ENCODE measurements around the gene SLC26A9.

Gene SLC26A9

DNA sequence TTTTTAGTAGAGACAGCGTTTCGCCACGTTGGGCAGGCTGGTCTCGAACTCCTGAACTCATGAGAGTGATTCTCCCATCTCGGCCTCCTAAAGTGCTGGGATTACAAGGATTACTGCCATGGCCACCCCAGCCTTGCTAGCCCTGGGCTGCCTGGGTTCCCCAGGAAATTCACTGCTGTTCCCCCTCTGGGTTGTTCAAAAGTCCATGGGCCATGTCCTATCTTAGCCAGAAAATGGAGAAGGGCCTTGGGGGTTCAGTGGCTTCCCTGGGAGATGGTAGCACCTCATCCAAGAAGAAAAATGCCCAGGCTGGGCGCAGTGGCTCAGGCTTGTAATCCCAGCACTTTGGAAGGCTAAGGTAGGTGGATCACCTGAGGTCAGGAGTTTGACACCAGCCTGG is 20.9 kb downstream of the SLC26A9 start:
- Histone ChIP-seq H3K27ac (peak overlapping the region; percentile 91), H3K4me1 (peaks cover 51% of the 10 kb centered on the region), H3K9me3 (no peaks in the 10 kb centered on the region), H3K4me3 (no peak overlapping the region), H3K36me3 (no peaks in the 10 kb centered on the region), H3K27me3 (no peaks in the 10 kb centered on the region), H4K20me1 (no peaks in the 10 kb centered on the region), H3K4me2 (peak overlapping the region; percentile 86; the same call in 1 of the 2 replicates), H3K9ac (no peak overlapping the region)
- TF ChIP-seq Cebpa-rat (IDR thresholded peaks at IDR 0.05): no peak

DNA sequence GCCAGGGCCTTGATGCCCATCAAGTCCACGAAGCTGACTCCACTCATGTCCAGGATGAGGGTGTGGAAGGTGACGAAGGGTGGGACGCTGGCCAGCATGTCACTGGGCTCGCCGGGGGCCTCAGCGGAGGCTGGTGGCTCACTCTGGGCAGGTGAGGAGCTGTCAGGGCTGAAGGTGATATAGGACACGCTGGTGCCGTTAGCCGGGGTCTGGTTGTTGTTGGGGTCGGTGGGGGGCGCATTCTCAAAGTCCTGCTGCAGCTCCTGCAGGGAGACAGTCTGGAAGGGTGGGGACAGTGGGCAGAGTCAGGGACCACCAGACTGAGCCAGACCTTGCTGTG is 21.7 kb downstream of the SLC26A9 start:
- H3K27ac ChIP-seq: peak overlapping the region; percentile 91
- no peak overlapping the region for H3K4me3 ChIP-seq
- peak overlapping the region; percentile 86 for H3K4me2 ChIP-seq
- no peaks in the 10 kb centered on the region for H4K20me1 ChIP-seq
- H3K27me3 ChIP-seq: no peaks in the 10 kb centered on the region
- peaks cover 59% of the 10 kb centered on the region for H3K4me1 ChIP-seq
- TF ChIP-seq Cebpa-rat (IDR thresholded peaks at IDR 0.05): no peak
- H3K9me3 ChIP-seq: no peaks in the 10 kb centered on the region
- no peaks in the 10 kb centered on the region for H3K36me3 ChIP-seq
- H3K9ac ChIP-seq: no peak overlapping the region

DNA sequence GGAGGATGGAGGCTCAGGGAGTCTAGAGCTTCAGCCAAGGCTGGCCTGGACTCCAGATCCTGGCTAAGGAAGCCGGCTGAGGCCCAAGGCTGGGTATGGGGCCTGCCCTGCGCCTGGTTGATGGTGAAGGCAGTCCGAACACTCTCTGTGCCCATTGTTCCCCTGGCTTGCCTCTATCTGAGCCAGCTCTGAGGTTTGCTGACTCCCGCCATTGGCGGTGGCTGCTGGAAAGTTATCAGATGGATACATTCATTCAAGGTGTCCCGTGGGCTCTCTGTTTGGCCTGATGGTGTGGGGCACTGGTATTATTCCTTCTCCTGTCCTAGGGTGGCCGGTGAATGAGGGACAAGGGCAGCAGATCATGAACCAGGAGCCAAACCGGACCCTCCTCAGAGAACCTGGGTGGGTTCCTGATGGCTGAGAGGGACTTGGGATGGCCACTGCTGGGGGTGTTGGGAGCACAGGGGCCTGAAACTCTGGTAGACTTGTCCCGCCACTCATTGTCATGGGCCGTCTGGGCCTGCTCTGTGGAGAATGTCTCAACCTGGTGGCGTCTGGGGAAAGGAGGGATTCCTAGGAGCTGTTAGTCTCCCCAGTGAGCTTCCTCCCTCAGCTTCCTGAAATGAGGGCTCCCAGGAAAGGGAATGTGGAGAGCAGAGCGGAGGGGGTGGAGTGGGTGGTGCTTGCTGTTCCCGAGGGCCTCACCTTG is 22.2 kb downstream of the SLC26A9 start:
- Histone ChIP-seq H3K4me3 (0 out of 2 replicates have a peak overlapping the region, but pooled peaks have one; percentile 57), H3K9ac (peak overlapping the region; percentile 78; the same call in 1 of the 2 replicates), H3K36me3 (no peaks in the 10 kb centered on the region), H3K27ac (peak overlapping the region; percentile 91), H4K20me1 (no peaks in the 10 kb centered on the region), H3K9me3 (no peaks in the 10 kb centered on the region), H3K4me2 (peak overlapping the region; percentile 86), H3K4me1 (peaks cover 63% of the 10 kb centered on the region), H3K27me3 (no peaks in the 10 kb centered on the region)
- no peak for TF ChIP-seq Cebpa-rat (IDR thresholded peaks at IDR 0.05)

DNA sequence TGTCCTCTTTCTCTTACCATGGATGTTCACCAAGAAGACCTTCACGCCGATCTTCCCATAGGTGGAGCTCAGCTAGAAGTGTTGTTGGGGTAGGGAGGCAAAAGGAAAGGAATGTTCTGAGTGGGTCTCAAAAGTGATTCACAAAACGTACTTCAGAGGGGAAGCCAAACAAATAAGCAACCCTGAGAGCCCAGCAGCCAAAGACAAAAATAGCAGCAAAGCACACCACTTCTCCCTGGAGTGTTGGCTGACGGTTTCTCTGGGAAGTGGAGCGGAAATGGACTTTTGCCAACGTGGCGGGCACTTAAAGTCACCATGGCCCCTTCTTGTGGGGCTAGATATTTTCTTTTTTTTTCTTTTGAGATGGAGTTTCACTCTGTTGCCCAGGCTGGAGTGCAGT is 23.1 kb downstream of the SLC26A9 start:
- TF ChIP-seq Cebpa-rat (IDR thresholded peaks at IDR 0.05): no peak
- Histone ChIP-seq H3K27me3 (no peaks in the 10 kb centered on the region), H3K9ac (peak overlapping the region; percentile 78)

DNA sequence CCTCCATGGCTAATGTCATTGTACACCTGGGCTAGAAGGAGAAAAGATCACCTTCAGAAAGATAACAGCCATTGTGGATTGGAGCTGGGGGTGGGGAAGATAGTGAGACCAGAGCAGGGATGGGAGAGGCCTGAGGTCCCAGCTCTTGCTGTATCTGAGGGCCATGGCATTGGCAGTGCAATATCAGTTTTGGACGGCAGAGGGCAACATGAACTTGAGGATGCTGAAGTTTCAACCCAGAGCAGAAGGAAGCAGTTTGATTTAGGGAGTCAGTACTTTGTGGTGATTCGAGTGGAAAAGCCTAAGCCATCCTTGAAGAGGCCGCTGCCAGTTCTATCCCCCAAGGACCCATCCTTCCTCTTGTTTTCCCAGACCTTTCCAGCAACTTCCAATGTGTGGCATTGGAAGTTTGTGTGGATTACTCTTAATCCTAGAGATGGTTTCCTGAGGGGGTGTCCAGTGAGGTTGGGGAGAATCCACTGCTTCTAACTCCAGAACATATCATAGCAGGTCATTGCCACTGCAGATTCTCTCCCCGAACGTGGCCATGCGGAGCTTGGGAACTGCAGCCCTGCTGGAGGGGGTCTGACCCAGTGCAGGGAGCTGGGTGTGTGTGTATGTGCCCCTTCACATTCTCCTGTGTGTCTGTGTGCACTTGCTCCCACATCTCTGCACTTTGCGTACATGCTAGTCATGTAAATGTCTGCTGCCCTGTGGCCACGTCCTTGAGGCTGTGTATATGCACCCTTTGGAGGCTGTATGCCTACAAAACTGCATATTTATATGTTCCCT is 24.1 kb downstream of the SLC26A9 start:
- no peak for TF ChIP-seq Cebpa-rat (IDR thresholded peaks at IDR 0.05)

More for the DNA sequence above, 23.1 kb downstream of the SLC26A9 start:
- H4K20me1 ChIP-seq: no peaks in the 10 kb centered on the region
- H3K9me3 ChIP-seq: no peaks in the 10 kb centered on the region
- peak overlapping the region; percentile 91 for H3K27ac ChIP-seq
- H3K4me1 ChIP-seq: peaks cover 70% of the 10 kb centered on the region
- H3K4me3 ChIP-seq: peak overlapping the region; percentile 57
- no peaks in the 10 kb centered on the region for H3K36me3 ChIP-seq
- H3K4me2 ChIP-seq: peak overlapping the region; percentile 86

DNA sequence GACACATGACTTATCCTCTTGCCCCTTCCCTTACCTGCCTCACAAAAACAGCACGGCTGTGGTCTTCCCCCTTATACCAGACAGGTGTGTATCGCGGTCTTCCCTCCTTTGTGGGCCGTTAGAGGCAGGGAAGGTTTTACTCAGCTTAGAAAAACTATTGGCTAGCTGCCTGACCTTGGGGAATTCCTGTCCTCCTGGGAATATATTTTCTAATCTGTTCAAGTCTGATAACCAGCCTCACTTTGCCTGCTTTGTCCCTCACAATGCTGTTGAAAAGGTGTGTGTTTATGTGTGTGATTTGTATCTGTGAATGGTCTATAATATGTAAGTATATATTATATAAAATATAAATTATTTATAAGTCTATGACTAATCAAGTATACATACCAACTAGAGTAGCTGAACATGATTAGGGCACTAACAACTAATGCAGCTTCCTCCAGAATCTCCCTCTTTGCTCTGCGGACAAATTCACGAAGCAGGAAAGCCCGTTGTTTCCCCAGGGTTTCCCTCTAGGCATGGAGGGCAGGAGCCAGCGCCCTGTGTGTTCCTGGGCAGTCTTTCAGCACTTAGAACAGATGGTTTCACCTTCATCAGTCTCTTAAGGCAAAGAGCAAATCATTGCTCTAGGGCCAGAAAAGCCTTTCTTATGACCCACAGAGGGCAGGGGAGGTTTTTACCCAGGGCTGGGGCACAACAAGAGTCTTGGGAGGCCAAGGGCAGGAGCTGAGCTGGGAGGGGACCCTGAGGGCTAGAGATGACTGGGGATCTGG is 25.6 kb downstream of the SLC26A9 start:
- Histone ChIP-seq H3K27me3 (no peaks in the 10 kb centered on the region), H3K4me3 (no peak overlapping the region), H3K36me3 (no peaks in the 10 kb centered on the region), H4K20me1 (no peaks in the 10 kb centered on the region), H3K9ac (peak overlapping the region; percentile 46; the same call in 1 of the 2 replicates), H3K4me2 (peak overlapping the region; percentile 52), H3K27ac (peak overlapping the region; percentile 60), H3K4me1 (peaks cover 83% of the 10 kb centered on the region), H3K9me3 (no peaks in the 10 kb centered on the region)
- TF ChIP-seq Cebpa-rat (IDR thresholded peaks at IDR 0.05): no peak

More for the DNA sequence above, 24.1 kb downstream of the SLC26A9 start:
- peak overlapping the region; percentile 78 for H3K9ac ChIP-seq
- H3K9me3 ChIP-seq: no peaks in the 10 kb centered on the region
- H3K4me3 ChIP-seq: peak overlapping the region; percentile 57; the same call in 1 of the 2 replicates
- H4K20me1 ChIP-seq: no peaks in the 10 kb centered on the region
- H3K4me1 ChIP-seq: peaks cover 80% of the 10 kb centered on the region
- no peaks in the 10 kb centered on the region for H3K36me3 ChIP-seq
- H3K27ac ChIP-seq: peak overlapping the region; percentile 91
- H3K27me3 ChIP-seq: no peaks in the 10 kb centered on the region
- H3K4me2 ChIP-seq: peak overlapping the region; percentile 86

DNA sequence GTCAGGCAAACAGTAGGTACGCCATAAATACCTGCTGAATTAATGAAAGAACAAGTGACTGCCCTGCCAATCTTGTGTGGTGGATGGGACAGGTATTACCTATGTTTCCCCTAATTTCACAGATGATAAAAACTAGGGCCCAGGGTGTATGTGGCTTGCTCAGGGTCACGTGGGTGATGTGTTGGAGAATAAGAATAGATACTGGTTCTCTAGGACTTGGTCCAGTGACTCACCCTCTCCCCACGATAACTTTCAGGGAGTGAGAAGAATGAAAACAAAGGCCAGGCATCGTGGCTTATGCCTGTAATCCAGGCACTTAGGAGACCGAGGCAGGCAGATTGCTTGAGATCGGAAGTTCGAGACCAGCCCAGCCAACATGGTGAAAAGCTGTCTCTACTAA is 26.7 kb downstream of the SLC26A9 start:
- Histone ChIP-seq H3K4me3 (no peak overlapping the region), H3K9ac (no peak overlapping the region), H4K20me1 (no peaks in the 10 kb centered on the region), H3K27me3 (no peaks in the 10 kb centered on the region), H3K36me3 (no peaks in the 10 kb centered on the region), H3K9me3 (no peaks in the 10 kb centered on the region), H3K4me2 (peak overlapping the region; percentile 52), H3K4me1 (peaks cover 74% of the 10 kb centered on the region), H3K27ac (no peak overlapping the region)
- TF ChIP-seq Cebpa-rat (IDR thresholded peaks at IDR 0.05): no peak

DNA sequence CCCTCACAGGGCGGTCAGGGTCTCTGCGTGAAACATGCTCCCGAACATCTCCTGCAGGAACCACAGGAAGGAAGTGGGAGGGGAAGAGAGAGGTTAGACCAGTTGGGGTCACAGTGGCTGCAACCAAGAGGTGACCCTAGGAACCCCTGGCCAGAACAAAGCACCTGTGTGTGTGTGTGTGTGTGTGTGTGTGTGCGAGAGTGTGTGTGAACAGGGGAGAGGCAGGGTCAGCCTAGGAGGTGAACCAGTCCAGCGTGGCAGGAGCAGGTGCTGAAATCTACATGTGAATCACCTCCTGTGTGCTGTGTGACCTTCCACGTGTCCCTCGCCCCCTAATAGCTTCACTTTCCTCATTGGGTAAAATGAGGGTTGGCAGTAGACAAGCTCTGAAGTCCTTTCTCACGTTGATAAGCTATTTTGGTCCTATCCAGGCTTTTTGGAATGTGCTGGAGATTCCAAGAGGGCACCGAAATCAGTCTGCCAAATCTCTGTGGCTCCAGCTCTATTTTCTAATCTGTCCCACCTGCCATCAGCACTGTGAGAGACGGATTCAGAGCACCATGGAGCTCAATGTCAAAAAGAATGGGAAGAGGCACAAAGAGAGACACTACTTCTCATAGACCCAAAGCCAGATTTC is 27.8 kb downstream of the SLC26A9 start:
- H3K36me3 ChIP-seq: no peaks in the 10 kb centered on the region
- no peak for TF ChIP-seq Cebpa-rat (IDR thresholded peaks at IDR 0.05)
- H3K27me3 ChIP-seq: no peaks in the 10 kb centered on the region
- H3K9ac ChIP-seq: no peak overlapping the region
- H3K4me3 ChIP-seq: no peak overlapping the region
- peak overlapping the region; percentile 79 for H3K4me2 ChIP-seq
- no peaks in the 10 kb centered on the region for H3K9me3 ChIP-seq
- peaks cover 63% of the 10 kb centered on the region for H3K4me1 ChIP-seq
- peak overlapping the region; percentile 44 for H3K27ac ChIP-seq
- no peaks in the 10 kb centered on the region for H4K20me1 ChIP-seq

DNA sequence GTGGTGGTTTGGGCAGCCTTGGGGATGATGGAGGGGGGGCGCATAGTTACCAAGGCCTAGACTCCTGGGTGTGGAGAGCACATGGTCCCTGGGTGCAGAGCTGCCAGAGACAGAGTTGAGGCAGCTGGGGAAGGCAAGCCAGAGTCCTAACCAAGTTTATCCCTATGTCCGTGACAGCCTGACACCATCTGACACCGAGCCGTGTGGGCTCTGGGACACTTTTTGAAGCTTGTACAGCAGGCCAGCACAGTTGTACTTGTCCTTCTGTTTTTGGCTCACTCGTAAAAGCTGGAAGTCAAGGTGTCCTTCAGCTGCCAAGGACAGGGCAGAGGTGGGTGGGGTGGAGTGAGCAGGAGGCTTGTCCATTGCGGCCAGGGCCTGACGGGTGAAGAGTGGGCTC is 28.5 kb downstream of the SLC26A9 start:
- H3K9me3 ChIP-seq: no peaks in the 10 kb centered on the region
- peaks cover 56% of the 10 kb centered on the region for H3K4me1 ChIP-seq
- peak overlapping the region; percentile 44 for H3K27ac ChIP-seq
- no peak overlapping the region for H3K4me3 ChIP-seq
- peak overlapping the region; percentile 79 for H3K4me2 ChIP-seq
- H3K27me3 ChIP-seq: no peaks in the 10 kb centered on the region
- H3K9ac ChIP-seq: no peak overlapping the region
- H3K36me3 ChIP-seq: no peaks in the 10 kb centered on the region
- TF ChIP-seq Cebpa-rat (IDR thresholded peaks at IDR 0.05): no peak
- no peaks in the 10 kb centered on the region for H4K20me1 ChIP-seq
